ENCODE results near the gene SSUH2.

GRCh38 chr3:8608791-8609467 lies 35.7 kb downstream of the SSUH2 start:
- TF ChIP-seq ZNF366 (tag by site-specific recombination; conservative IDR thresholded peaks at IDR 0.05) (no peak), ZNF404 (tag by site-specific recombination; IDR thresholded peaks at IDR 0.05) (no peak), PATZ1 (tag by site-specific recombination; IDR thresholded peaks at IDR 0.05) (no peak), ZNF777 (tag by site-specific recombination; IDR thresholded peaks at IDR 0.05; ENCODE audit: borderline replicate concordance) (no peak), CTCF (tag by site-specific recombination; IDR thresholded peaks at IDR 0.05) (no peak), ZNF362 (tag by site-specific recombination; IDR thresholded peaks at IDR 0.05) (no peak), ZNF48 (tag by site-specific recombination; IDR thresholded peaks at IDR 0.05) (no peak), ZNF391 (tag by site-specific recombination; IDR thresholded peaks at IDR 0.05; ENCODE audit: borderline replicate concordance, low read depth) (no peak)

Data from HEK293 (cell line).